H9 (cell line): ENCODE measurements around the gene RTN1. TPM values are rescaled to one million over a fixed set of nuclear protein-coding genes. Genes with fewer than 3 reads are reported as not detected.
A peak's percentile ranks its signal among the peaks of the same experiment; 100 is the strongest.

Experiments used
- DNase-seq: peaks from one replicate; pipeline ENCODE4 v3.0.0-alpha.2; 2017
- H2AFZ ChIP-seq: one replicate; pipeline ENCODE4 v1.6.1; 2013; ENCODE audit warnings: mild to moderate bottlenecking, low read length, control low read depth, moderate library complexity
- H2AK5ac ChIP-seq: 2 replicates; pipeline ENCODE4 v1.6.1; 2013; ENCODE audit warnings: low read length, control low read depth, mixed read lengths; ENCODE audit not compliant: insufficient read length
- H2BK120ac ChIP-seq: one replicate; pipeline ENCODE4 v1.6.1; 2013; ENCODE audit warnings: low read depth, mild to moderate bottlenecking, low read length, control low read depth, inconsistent platforms; ENCODE audit not compliant: poor library complexity, severe bottlenecking
- H2BK12ac ChIP-seq: 2 replicates; pipeline ENCODE4 v1.6.1; 2013; ENCODE audit warnings: low read length, control low read depth, mixed read lengths, low read depth; ENCODE audit not compliant: insufficient read length
- H2BK15ac ChIP-seq: 2 replicates; pipeline ENCODE4 v1.6.1; 2013; ENCODE audit warnings: low read depth, low read length, control low read depth
- H2BK20ac ChIP-seq: one replicate; pipeline ENCODE4 v1.6.1; 2013; ENCODE audit warnings: low read depth, mild to moderate bottlenecking, low read length, control low read depth, inconsistent platforms; ENCODE audit not compliant: poor library complexity, severe bottlenecking
- H2BK5ac ChIP-seq: 2 replicates; pipeline ENCODE4 v1.6.1; 2013; ENCODE audit warnings: low read length, control low read depth, mixed read lengths; ENCODE audit not compliant: insufficient read length
- H3K14ac ChIP-seq: 2 replicates; pipeline ENCODE4 v1.6.1; 2013; ENCODE audit warnings: low read length, control low read depth; ENCODE audit not compliant: insufficient read depth
- H3K18ac ChIP-seq: 2 replicates; pipeline ENCODE4 v1.6.1; 2013; ENCODE audit warnings: low read depth, mild to moderate bottlenecking, mixed read lengths, low read length, control low read depth; ENCODE audit not compliant: insufficient read length
- H3K23ac ChIP-seq: 2 replicates; pipeline ENCODE4 v1.6.1; 2013; ENCODE audit warnings: low read length, control low read depth, mixed read lengths, low read depth; ENCODE audit not compliant: insufficient read length
- H3K23me2 ChIP-seq: 2 replicates; pipeline ENCODE4 v1.6.1; 2013; ENCODE audit warnings: low read depth, mild to moderate bottlenecking, mixed read lengths, low read length, control low read depth; ENCODE audit not compliant: insufficient read length, poor library complexity, severe bottlenecking
- H3K27ac ChIP-seq: 2 replicates; pipeline ENCODE4 v1.5.1; 2013; ENCODE audit warnings: low read length, control low read depth, mixed read lengths, low read depth; ENCODE audit not compliant: insufficient read length
- H3K27me3 ChIP-seq: 2 replicates; pipeline ENCODE4 v1.6.1; 2013; ENCODE audit warnings: low read length, control low read depth, inconsistent platforms; ENCODE audit not compliant: insufficient read depth
- H3K4ac ChIP-seq: 2 replicates; pipeline ENCODE4 v1.6.1; 2013; ENCODE audit warnings: low read depth, mild to moderate bottlenecking, control low read depth, inconsistent platforms, low read length, moderate library complexity
- H3K4me1 ChIP-seq: 2 replicates; pipeline ENCODE4 v1.6.1; 2013; ENCODE audit warnings: low read length, control low read depth, inconsistent platforms; ENCODE audit not compliant: insufficient read depth
- H3K4me2 ChIP-seq: 2 replicates; pipeline ENCODE4 v1.6.1; 2013; ENCODE audit warnings: low read length, control low read depth, mixed read lengths; ENCODE audit not compliant: insufficient read length, insufficient read depth
- H3K56ac ChIP-seq: 2 replicates; pipeline ENCODE4 v1.6.1; 2013; ENCODE audit warnings: low read depth, mild to moderate bottlenecking, mixed read lengths, low read length, control low read depth; ENCODE audit not compliant: insufficient read length
- H3K79me1 ChIP-seq: 2 replicates; pipeline ENCODE4 v1.6.1; 2013; ENCODE audit warnings: low read depth, mild to moderate bottlenecking, moderate library complexity, low read length, control low read depth, inconsistent platforms; ENCODE audit not compliant: insufficient read depth, poor library complexity, severe bottlenecking
- H3K79me2 ChIP-seq: 2 replicates; pipeline ENCODE4 v1.6.1; 2013; ENCODE audit warnings: low read length, control low read depth, inconsistent platforms; ENCODE audit not compliant: insufficient read depth
- H3K9ac ChIP-seq: 2 replicates; pipeline ENCODE4 v1.6.1; 2013; ENCODE audit warnings: low read length, control low read depth, mixed read lengths; ENCODE audit not compliant: insufficient read length; ENCODE audit errors: extremely low read depth
- H3K9me3 ChIP-seq: one replicate; pipeline ENCODE4 v1.6.1; 2013; ENCODE audit warnings: low read depth, low read length, inconsistent platforms; ENCODE audit not compliant: control insufficient read depth
- H3T11ph ChIP-seq: one replicate; pipeline ENCODE4 v1.6.1; 2013; ENCODE audit warnings: mild to moderate bottlenecking, low read length, control low read depth, inconsistent platforms
- H4K20me1 ChIP-seq: one replicate; pipeline ENCODE4 v1.6.1; 2013; ENCODE audit not compliant: control insufficient read depth, insufficient read length, insufficient read depth
- H4K5ac ChIP-seq: 2 replicates; pipeline ENCODE4 v1.6.1; 2013; ENCODE audit warnings: low read depth, mild to moderate bottlenecking, mixed read lengths, low read length, control low read depth; ENCODE audit not compliant: insufficient read length
- H4K8ac ChIP-seq: replicated peaks from 2 replicates; pipeline ENCODE4 v1.6.1; 2013; ENCODE audit warnings: low read length, control low read depth, mixed read lengths, low read depth; ENCODE audit not compliant: insufficient read length
- H4K91ac ChIP-seq: 2 replicates; pipeline ENCODE4 v1.6.1; 2013; ENCODE audit warnings: low read depth, mild to moderate bottlenecking, moderate library complexity, mixed read lengths, low read length, control low read depth; ENCODE audit not compliant: insufficient read length
- H3K27ac Mint-ChIP-seq, 3 experiments: 2 replicates in 2 of 3; 3 replicates in 1 of 3; pipeline ENCODE4 v1.8.0; 2020 to 2021; ENCODE audit warnings: mixed read lengths in 3 of 3, mild to moderate bottlenecking in 1 of 3, moderate library complexity in 1 of 3
- H3K27me3 Mint-ChIP-seq: 2 replicates; pipeline ENCODE4 v1.8.0; 2021; ENCODE audit warnings: low read depth, mild to moderate bottlenecking, moderate library complexity, mixed read lengths
- H3K36me3 Mint-ChIP-seq, 3 experiments: 2 replicates in 2 of 3; 3 replicates in 1 of 3; pipeline ENCODE4 v1.8.0; 2020 to 2021; ENCODE audit warnings: low read depth in 3 of 3, mixed read lengths in 3 of 3; ENCODE audit not compliant: insufficient read depth in 1 of 3
- H3K4me1 Mint-ChIP-seq, 2 experiments: 2 replicates each; pipeline ENCODE4 v1.8.0; 2020; ENCODE audit warnings: mixed read lengths in 2 of 2
- H3K4me3 Mint-ChIP-seq, 2 experiments: 2 replicates in 1 of 2; 3 replicates in 1 of 2; pipeline ENCODE4 v1.8.0; 2020 to 2021; ENCODE audit warnings: mild to moderate bottlenecking in 2 of 2, mixed read lengths in 2 of 2, moderate library complexity in 1 of 2
- H3K9me3 Mint-ChIP-seq, 2 experiments: 2 replicates in 1 of 2; 3 replicates in 1 of 2; pipeline ENCODE4 v1.8.0; 2020; ENCODE audit warnings: mild to moderate bottlenecking in 2 of 2, mixed read lengths in 2 of 2, moderate library complexity in 1 of 2
- WGBS: extraction: QIAGEN DNeasy Blood & Tissue Kit; methylation state at CpG from one replicate; pipeline ENCODE4 v1.1.7; 2013; ENCODE audit warnings: missing lambda C conversion rate, low lambda C conversion rate, mixed read lengths; ENCODE audit not compliant: insufficient read length; ENCODE audit errors: extremely low coverage; 5-methylcytosine and 5-hydroxymethylcytosine counted together
- total RNA-seq: library from RNA; stranded (reverse); gene quantifications from 2 replicates; pipeline ENCODE4 v1.2.1, GENCODE V29; 2021
- TF ChIP-seq, protein P1 (sequence below): fragments of 200-600 bp; sonication (generic); conservative IDR thresholded peaks from 3 replicates; pipeline ENCODE4 v1.8.0; 2021; ENCODE audit warnings: antibody characterized with exemption, mild to moderate bottlenecking

The RTN1 gene
- total RNA-seq, 1 experiment from 2014 or later, result 1.8 TPM

GRCh38 chr14:59918824-59919569, 48.4 kb upstream of the RTN1 start:
- peak overlapping the region; percentile 64 for H3K9ac ChIP-seq
- no peaks in the 10 kb centered on the region for H3K27me3 ChIP-seq
- Mint-ChIP-seq H3K4me3 (peak overlapping the region; percentile 81 to 88), H3K36me3 (peaks cover 4 to 20% (median 7%) of the 10 kb centered on the region in 3 experiments), H3K4me1 (peaks cover 11 to 14% of the 10 kb centered on the region in 2 experiments), H3K9me3 (peaks cover 0 to 2% of the 10 kb centered on the region in 2 experiments; a peak in 2 of 5 replicates), H3K27ac (peak overlapping the region; percentile 86 to 99 (median 88)), H3K27me3 (peaks cover 2% of the 10 kb centered on the region)
- no peaks in the 10 kb centered on the region for H4K20me1 ChIP-seq
- no peak overlapping the region for H4K8ac ChIP-seq
- H4K5ac ChIP-seq, result peak overlapping the region; percentile 49
- H3K23ac ChIP-seq, result no peak overlapping the region
- H2BK120ac ChIP-seq, result peak overlapping the region; percentile 84
- H3K18ac ChIP-seq, result peak overlapping the region; percentile 92
- H3K9me3 ChIP-seq, result no peaks in the 10 kb centered on the region
- no peak overlapping the region for H2BK15ac ChIP-seq
- WGBS, result 86% methylated on average over 1 of the region's 18 CpGs
- H3K4me1 ChIP-seq, result no peaks in the 10 kb centered on the region
- no peak overlapping the region; the same call in 1 of the 2 replicates for H3K4ac ChIP-seq
- H2AFZ ChIP-seq, result peak overlapping the region; percentile 36
- H3K56ac ChIP-seq, result no peak overlapping the region
- no peak overlapping the region for H2AK5ac ChIP-seq
- peak overlapping the region; percentile 80 for H3K14ac ChIP-seq
- DNase-seq, result no peak
- peak overlapping the region; percentile 13 for H3T11ph ChIP-seq
- peaks cover 8% of the 10 kb centered on the region for H3K23me2 ChIP-seq
- peak overlapping the region; percentile 89 for H3K27ac ChIP-seq
- peak overlapping the region; percentile 32 for H2BK5ac ChIP-seq
- H3K79me1 ChIP-seq, result no peaks in the 10 kb centered on the region
- no peak overlapping the region for H4K91ac ChIP-seq
- H2BK20ac ChIP-seq, result no peak overlapping the region
- peak overlapping the region; percentile 87 for H2BK12ac ChIP-seq
- TF ChIP-seq, protein P1, sequence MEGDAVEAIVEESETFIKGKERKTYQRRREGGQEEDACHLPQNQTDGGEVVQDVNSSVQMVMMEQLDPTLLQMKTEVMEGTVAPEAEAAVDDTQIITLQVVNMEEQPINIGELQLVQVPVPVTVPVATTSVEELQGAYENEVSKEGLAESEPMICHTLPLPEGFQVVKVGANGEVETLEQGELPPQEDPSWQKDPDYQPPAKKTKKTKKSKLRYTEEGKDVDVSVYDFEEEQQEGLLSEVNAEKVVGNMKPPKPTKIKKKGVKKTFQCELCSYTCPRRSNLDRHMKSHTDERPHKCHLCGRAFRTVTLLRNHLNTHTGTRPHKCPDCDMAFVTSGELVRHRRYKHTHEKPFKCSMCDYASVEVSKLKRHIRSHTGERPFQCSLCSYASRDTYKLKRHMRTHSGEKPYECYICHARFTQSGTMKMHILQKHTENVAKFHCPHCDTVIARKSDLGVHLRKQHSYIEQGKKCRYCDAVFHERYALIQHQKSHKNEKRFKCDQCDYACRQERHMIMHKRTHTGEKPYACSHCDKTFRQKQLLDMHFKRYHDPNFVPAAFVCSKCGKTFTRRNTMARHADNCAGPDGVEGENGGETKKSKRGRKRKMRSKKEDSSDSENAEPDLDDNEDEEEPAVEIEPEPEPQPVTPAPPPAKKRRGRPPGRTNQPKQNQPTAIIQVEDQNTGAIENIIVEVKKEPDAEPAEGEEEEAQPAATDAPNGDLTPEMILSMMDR, result peak; percentile 65
- peak overlapping the region; percentile 92 for H3K4me2 ChIP-seq
- no peaks in the 10 kb centered on the region for H3K79me2 ChIP-seq
